IPS-11a (cell line): ENCODE data around the gene PPP2R1B.

ENCODE experiments used
- H3K4me3 ChIP-seq: one replicate; pipeline ENCODE4 v1.5.1; 2013; ENCODE audit warnings: low read depth, low read length, control low read depth

Gene PPP2R1B

GRCh38 chr11:111698852-111699559 lies 67.2 kb downstream of the PPP2R1B start:
- H3K4me3 ChIP-seq = no peak overlapping the region

- H3K4me3 ChIP-seq = no peak overlapping the region
Observed at GRCh38 chr11:111697933-111698371, 68.2 kb downstream of the PPP2R1B start.

DNA sequence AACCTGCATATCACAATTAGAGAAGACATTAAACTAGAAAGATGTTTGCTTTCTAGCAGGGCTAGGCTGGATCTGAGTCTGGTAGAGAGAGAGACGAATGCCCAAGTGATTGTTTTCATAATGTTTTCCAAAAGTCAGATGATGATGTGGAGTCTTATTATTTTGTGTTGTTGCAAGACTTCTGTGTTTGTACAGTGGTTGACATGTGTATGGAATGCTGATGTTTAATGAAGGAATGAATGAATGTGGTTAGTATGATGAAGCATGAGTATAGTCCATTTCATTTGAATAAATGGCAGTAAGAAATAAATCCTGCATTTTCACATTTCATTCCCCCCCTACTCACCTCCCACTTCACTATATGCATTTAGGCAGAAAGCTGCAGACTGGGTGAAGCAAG lies 69.6 kb downstream of the PPP2R1B start:
- H3K4me3 ChIP-seq = no peak overlapping the region

DNA sequence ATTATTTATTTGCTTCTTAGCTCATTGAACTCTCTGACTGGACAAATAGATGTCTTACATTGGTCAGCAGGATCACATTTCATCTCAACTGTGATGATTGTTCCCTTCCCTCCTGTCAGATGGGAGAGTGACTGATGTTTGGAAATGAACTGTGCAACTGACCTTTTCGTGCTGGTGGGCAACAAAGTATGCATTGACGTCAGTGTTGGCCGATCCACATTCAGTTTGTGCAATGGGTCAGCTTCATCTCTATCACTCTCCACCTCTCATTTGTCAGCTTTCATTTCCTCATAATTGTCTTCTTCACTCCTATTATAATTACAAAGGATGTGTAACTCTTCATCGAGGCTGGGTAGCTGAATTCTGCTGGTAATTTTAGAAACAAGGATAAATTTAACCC lies 71.3 kb downstream of the PPP2R1B start:
- no peak overlapping the region for H3K4me3 ChIP-seq

DNA sequence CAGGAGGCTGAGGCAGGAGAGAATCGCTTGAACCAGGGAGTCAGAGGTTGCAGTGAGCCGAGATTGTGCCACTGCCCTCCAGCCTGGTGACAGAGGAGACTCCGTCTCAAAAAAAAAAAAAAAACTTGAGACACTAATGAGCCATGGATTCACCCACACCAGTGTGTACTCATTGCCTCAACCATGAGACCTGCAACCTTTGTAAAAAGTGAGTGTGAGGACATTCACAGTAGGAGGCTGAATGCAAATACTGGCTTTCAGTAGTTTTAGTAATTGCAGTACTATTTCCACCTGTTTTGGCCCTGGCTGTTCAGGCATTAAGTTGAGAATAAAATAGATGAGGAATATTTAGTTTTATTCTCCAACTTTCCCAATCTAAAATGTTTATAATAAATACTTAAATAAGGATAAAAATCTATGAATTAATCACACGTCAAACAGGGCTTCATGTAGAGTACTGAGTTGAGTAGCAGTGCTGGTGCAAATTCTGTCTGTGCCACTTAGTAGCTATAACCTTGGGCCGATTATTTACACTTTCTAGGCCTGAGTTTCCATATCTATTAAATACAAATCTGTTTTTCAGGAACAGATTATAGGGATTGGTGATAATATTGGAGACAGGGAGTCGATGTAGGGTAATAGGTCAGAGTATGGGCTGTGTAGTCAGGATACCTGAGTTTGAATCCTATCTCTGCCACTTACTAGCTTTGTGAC lies 72.8 kb downstream of the PPP2R1B start:
- H3K4me3 ChIP-seq = no peak overlapping the region

DNA sequence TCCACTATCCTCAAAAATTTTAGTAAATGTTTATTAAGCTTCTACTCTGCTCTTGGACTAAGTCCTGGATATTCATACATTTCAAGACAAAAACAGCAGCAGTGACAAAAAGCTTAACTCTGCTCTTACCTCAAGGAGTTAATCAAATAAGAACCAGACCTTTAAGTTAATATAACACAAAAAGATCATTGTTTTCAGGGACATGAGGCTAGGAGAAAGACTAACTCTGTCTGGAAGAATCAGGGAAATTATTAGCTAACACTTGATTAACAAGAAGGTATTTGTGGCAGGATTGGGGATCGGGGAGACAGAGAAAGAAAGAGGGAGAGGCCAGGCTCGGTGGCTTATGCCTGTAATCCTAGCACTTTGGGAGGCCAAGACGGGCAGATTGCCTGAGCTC lies 74.4 kb downstream of the PPP2R1B start:
- no peak overlapping the region for H3K4me3 ChIP-seq

DNA sequence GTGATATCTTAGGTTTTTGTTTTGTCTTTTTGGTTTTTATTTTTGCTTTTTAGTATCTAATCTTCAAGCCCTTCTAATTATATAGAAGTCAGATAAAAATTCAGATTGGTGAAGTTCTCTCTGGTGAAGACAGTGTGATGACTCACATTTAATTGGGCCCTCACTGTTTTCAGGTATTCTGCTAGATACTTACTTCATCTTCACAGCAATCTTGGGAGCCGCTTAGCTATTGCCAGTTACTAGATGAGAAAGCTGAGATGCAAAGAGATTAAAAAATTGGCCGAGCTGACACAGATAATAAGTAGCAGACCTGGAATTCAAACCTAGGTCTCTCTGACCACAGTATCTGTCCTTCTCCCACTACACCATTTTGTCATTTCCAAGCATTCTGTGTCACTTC lies 75.0 kb downstream of the PPP2R1B start:
- no peak overlapping the region for H3K4me3 ChIP-seq

GRCh38 chr11:111688013-111688412 lies 78.2 kb downstream of the PPP2R1B start:
- no peak overlapping the region for H3K4me3 ChIP-seq

DNA sequence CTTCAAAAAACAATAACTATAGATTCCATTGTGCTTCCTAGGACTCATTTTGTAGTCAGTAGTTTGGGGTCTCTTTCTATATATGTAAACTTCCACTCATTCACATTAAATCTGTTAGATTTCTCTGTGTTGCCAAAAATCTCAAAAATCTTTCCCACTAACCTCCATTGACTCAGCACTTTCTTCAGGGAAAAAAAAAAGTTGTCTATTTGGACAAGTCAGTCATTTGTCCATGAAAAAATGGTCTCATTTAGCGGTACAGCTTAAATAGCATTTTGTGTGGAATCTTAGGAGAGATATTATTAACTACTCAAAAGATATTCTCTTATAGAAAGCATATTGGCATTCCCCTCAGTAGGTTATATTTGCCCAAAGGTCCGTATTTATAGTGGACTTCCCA lies 81.9 kb downstream of the PPP2R1B start:
- H3K4me3 ChIP-seq = no peak overlapping the region

- no peak overlapping the region for H3K4me3 ChIP-seq
Observed at GRCh38 chr11:111683806-111684205, 82.4 kb downstream of the PPP2R1B start.

- no peak overlapping the region for H3K4me3 ChIP-seq
Observed at GRCh38 chr11:111680486-111681175, 85.6 kb downstream of the PPP2R1B start.
